RWPE2 (cell line): ENCODE results near the gene RTEL1.
"Not testable (repeated sequence)": the region's sequence is repeated elsewhere in the genome, so short reads cannot be mapped to it uniquely, and the experiment has no call there.

Experiments used
- ATAC-seq: fragments of 200-7000 bp; cut with Tn5 transposase; 3 replicates; pipeline ENCODE4 v1.9.1; 2021; ENCODE audit warnings: low read depth
- DNase-seq: peaks from one replicate; pipeline ENCODE4 v3.0.0-alpha.2; 2020; ENCODE audit warnings: low spot score
- H3K27ac ChIP-seq: fragments of 450-650 bp; 2 replicates; pipeline ENCODE4 v1.5.1; 2017; ENCODE audit warnings: mild to moderate bottlenecking; ENCODE audit not compliant: poor library complexity, severe bottlenecking
- H3K27me3 ChIP-seq: fragments of 250-450 bp; sonication (Bioruptor Pico); 2 replicates; pipeline ENCODE4 v1.5.1; 2021; ENCODE audit warnings: mild to moderate bottlenecking, moderate library complexity; ENCODE audit not compliant: insufficient read depth, poor library complexity, severe bottlenecking
- H3K36me3 ChIP-seq: fragments of 250-450 bp; sonication (Bioruptor Pico); 2 replicates; pipeline ENCODE4 v1.5.1; 2020; ENCODE audit warnings: low read depth, mild to moderate bottlenecking, moderate library complexity
- H3K4me1 ChIP-seq: fragments of 250-450 bp; sonication (Bioruptor Pico); 2 replicates; pipeline ENCODE4 v1.5.1; 2021; ENCODE audit warnings: mild to moderate bottlenecking, moderate library complexity; ENCODE audit not compliant: insufficient read depth, poor library complexity, severe bottlenecking
- H3K4me3 ChIP-seq: fragments of 250-450 bp; sonication (Bioruptor Pico); 2 replicates; pipeline ENCODE4 v1.5.1; 2021; ENCODE audit warnings: mild to moderate bottlenecking, moderate library complexity; ENCODE audit not compliant: severe bottlenecking
- H3K9me3 ChIP-seq: fragments of 250-450 bp; sonication (Bioruptor Pico); 2 replicates; pipeline ENCODE4 v1.5.1; 2021; ENCODE audit warnings: mild to moderate bottlenecking, moderate library complexity; ENCODE audit not compliant: severe bottlenecking
- TF ChIP-seq, protein P1 (sequence below): fragments of 450-650 bp; IDR thresholded peaks from one replicate; pipeline ENCODE4 v1.5.1; 2017; ENCODE audit warnings: mild to moderate bottlenecking, moderate library complexity; ENCODE audit not compliant: poor library complexity, severe bottlenecking

Gene RTEL1

DNA sequence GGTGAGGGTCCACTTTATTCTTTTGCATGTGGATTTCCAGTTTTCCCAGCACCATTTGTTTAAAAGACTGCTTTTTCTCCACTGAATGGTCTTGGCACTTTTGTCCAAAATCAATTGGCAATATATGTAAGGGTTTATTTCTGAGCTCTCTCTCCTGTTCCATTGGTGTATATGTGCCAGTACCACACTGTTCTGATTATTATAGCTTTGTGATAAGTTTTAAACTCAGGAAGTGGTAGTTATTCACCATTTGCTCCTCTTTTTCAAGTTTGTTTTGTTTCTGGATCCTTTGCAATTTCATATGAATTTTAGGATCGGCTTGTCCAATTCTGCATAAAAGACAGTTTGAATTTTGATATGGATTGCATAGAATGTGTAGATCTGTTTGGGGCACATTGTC is 54.1 kb downstream of the RTEL1 start:
- no peak overlapping the region for H3K27ac ChIP-seq
- ATAC-seq: no peak
- H3K27me3 ChIP-seq: no peaks in the 10 kb centered on the region
- peaks cover 4% of the 10 kb centered on the region for H3K4me1 ChIP-seq
- H3K36me3 ChIP-seq: peaks cover 86% of the 10 kb centered on the region
- TF ChIP-seq, protein P1, sequence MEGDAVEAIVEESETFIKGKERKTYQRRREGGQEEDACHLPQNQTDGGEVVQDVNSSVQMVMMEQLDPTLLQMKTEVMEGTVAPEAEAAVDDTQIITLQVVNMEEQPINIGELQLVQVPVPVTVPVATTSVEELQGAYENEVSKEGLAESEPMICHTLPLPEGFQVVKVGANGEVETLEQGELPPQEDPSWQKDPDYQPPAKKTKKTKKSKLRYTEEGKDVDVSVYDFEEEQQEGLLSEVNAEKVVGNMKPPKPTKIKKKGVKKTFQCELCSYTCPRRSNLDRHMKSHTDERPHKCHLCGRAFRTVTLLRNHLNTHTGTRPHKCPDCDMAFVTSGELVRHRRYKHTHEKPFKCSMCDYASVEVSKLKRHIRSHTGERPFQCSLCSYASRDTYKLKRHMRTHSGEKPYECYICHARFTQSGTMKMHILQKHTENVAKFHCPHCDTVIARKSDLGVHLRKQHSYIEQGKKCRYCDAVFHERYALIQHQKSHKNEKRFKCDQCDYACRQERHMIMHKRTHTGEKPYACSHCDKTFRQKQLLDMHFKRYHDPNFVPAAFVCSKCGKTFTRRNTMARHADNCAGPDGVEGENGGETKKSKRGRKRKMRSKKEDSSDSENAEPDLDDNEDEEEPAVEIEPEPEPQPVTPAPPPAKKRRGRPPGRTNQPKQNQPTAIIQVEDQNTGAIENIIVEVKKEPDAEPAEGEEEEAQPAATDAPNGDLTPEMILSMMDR: no peak
- H3K9me3 ChIP-seq: peaks cover 10% of the 10 kb centered on the region
- no peak for DNase-seq
- H3K4me3 ChIP-seq: no peak overlapping the region

DNA sequence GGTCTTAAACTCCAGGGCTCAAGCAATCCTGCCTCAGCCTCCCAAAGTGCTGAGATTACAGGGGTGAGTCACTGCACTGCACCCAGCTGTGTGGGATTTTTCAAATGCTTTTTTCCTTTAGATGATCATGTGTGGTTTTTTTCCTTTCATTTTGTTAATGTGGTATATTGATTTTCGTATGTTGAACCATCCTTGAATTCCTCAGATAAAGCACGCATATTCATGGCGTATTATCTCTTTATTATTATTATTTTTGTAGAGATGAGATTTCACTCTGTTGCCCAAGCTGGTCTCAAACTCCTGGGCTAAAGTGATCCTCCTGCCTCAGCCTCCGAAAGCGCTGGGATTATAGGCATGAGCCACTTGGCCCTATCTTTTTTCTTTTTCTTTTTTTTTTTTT is 56.7 kb downstream of the RTEL1 start:
- DNase-seq (no peak), ATAC-seq (no peak)
- Histone ChIP-seq H3K27me3 (no peaks in the 10 kb centered on the region), H3K36me3 (peaks cover 100% of the 10 kb centered on the region), H3K27ac (no peak overlapping the region), H3K9me3 (peaks cover 22% of the 10 kb centered on the region), H3K4me3 (no peak overlapping the region), H3K4me1 (no peaks in the 10 kb centered on the region)
- TF ChIP-seq, protein P1: no peak

DNA sequence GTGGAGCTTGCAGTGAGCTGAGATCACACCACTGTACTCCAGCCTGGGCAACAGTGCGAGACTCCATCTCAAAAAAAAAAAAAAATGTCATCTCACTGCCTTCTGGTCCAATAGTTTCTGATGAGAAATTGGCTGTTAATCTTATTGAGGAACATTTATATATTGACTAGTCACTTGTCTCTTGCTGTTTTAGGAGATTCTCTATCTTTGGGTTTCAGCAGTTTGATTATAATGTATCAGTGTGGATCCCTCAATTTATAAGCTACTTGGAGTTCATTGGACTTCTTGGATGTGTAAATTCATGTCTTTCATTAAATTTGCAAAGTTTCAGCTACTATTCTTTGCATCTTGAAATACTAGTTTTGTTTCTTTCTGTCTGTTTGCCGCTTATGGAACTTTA is 60.9 kb downstream of the RTEL1 start:
- H3K4me1 ChIP-seq: no peaks in the 10 kb centered on the region
- DNase-seq (no peak), ATAC-seq (no peak)
- no peak overlapping the region for H3K4me3 ChIP-seq
- peaks cover 21% of the 10 kb centered on the region for H3K9me3 ChIP-seq
- TF ChIP-seq, protein P1: no peak
- H3K36me3 ChIP-seq: peaks cover 82% of the 10 kb centered on the region
- no peaks in the 10 kb centered on the region for H3K27me3 ChIP-seq
- no peak overlapping the region for H3K27ac ChIP-seq

DNA sequence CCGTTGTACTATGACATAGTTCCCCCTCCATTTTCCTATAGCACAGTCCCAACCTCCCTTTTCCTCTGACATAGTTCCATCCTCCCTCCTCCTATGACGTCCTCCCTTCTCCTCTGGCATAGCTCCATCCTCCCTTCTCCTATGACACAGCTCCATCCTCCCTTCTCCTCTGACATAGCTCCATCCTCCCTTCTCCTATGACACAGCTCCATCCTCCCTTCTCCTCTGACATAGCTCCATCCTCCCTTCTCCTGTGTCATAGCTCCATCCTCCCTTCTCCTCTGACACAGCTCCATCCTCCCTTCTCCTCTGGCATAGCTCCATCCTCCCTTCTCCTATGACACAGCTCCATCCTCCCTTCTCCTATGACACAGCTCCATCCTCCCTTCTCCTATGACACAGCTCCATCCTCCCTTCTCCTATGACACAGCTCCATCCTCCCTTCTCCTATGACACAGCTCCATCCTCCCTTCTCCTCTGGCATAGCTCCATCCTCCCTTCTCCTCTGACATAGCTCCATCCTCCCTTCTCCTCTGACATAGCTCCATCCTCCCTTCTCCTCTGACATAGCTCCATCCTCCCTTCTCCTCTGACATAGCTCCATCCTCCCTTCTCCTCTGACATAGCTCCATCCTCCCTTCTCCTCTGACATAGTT is 65.0 kb downstream of the RTEL1 start:
- not testable (repeated sequence) for H3K27ac ChIP-seq, ATAC-seq, H3K4me3 ChIP-seq, H3K4me1 ChIP-seq, H3K27me3 ChIP-seq, DNase-seq
- peaks cover 17% of the 10 kb centered on the region for H3K9me3 ChIP-seq
- peaks cover 74% of the 10 kb centered on the region for H3K36me3 ChIP-seq

DNA sequence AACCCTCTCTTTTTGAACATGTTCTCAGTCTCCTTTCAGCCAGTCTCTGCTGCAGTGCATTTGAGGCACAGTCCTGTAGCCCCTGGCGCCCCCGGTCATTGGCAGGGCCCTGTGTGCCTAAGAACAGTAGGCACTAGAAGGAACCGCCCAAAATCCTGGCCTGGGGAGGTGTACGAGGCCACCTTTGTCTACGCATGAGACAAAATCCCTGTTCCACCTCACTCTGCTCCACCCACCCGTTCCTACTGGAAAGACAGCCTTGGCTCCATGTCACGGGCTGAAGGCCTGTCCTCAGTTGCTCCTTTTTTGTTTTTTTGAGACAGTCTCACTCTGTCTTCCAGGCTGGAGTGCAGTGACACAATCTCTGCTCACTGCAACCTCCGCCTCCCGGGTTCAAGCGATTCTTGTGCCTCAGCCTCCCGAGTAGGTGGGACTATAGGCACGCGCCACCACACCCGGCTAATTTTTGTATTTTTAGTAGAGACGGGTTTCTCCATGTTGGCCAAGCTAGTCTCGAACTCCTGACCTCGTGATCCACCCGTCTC is 72.1 kb downstream of the RTEL1 start:
- not testable (repeated sequence) for ATAC-seq, H3K9me3 ChIP-seq, H3K27me3 ChIP-seq, H3K4me3 ChIP-seq, H3K27ac ChIP-seq, H3K4me1 ChIP-seq
- DNase-seq: peak; percentile 81
- H3K36me3 ChIP-seq: peaks cover 66% of the 10 kb centered on the region

DNA sequence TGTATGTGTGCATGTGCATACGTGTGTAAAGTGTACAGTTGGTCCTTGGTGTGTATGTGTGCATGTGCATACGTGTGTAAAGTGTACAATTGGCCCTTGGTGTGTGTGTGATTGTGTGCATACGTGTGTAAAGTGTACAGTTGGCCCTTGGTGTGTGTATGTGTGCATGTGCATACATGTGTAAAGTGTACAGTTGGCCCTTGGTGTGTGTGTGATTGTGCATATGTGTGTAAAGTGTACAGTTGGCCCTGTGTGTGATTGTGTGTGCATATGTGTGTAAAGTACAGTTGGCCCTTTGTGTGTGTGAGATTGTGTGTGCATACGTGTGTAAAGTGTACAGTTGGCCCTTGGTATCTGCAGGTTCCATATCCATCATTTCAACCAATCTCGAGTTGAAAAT is 73.3 kb downstream of the RTEL1 start:
- TF ChIP-seq, protein P1: no peak
- Histone ChIP-seq H3K4me1 (no peaks in the 10 kb centered on the region), H3K27ac (no peak overlapping the region), H3K9me3 (no peaks in the 10 kb centered on the region), H3K27me3 (no peaks in the 10 kb centered on the region), H3K4me3 (no peak overlapping the region), H3K36me3 (peaks cover 63% of the 10 kb centered on the region)
- DNase-seq: peak; percentile 19
- no peak for ATAC-seq
